Measurements from ENCODE around the gene TKT. TPM values are rescaled to one million over a fixed set of nuclear protein-coding genes. Genes with fewer than 3 reads are reported as not detected.

The TKT gene
- total RNA-seq, 6 experiments from 2014 or later, result 335 to 562 (median 471) TPM

DNA sequence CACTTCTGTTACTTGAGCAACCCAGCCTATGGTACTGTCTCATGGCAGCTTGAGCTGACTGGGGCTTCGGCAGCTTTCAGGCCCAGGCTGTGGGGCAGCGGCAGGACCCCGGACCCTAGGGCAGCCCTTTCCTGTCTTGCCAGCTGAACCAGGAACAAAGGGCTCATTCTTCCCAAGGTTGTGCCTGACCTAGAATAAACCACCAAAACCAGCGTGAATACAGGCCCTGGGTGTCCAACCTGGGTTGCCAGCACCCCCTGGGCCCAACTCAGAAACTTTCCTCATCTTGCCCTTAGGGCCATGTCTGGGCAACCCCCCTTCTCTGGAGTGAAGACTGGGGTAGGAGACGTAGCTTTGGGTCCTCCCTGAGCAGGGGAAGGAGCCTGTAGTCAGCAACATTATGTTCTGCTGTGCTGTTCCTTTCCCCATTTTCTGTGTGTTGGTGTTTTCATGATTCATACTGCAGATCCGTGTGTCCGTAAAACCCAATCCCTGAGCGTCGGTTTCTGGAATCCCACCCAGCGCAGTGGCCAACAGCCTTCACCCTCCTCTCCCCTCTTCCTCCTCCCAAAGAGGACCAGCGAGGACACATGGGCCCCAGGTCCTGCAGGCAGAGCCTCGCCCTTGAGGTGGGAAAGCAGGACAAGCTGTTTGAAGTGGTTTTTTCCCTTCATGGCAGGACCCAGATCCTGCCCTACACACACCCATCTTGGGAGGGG is 33.5 kb downstream of the TKT start:
- Mint-ChIP-seq H3K27ac (peak overlapping the region; percentile 16), H3K4me3 (no peak overlapping the region)
- TF ChIP-seq CTCF (IDR thresholded peaks at IDR 0.05), result no peak

GRCh38 chr3:53221827-53222182 is 34.0 kb downstream of the TKT start:
- peak overlapping the region; percentile 16; the same call in 1 of the 2 replicates for H3K27ac Mint-ChIP-seq
- no peak for TF ChIP-seq CTCF (IDR thresholded peaks at IDR 0.05)
- peaks cover 20% of the 10 kb centered on the region for H3K27me3 Mint-ChIP-seq (ENCODE audit: insufficient read depth)
- peak overlapping the region; percentile 7; the same call in 1 of the 2 replicates for H3K4me3 Mint-ChIP-seq
- peaks cover 7% of the 10 kb centered on the region for H3K4me1 Mint-ChIP-seq (ENCODE audit: low read depth)
- H3K36me3 Mint-ChIP-seq (ENCODE audit: low read depth), result peaks cover 21% of the 10 kb centered on the region
- no peaks in the 10 kb centered on the region for H3K9me3 Mint-ChIP-seq
- no peak for DNase-seq

More for the DNA sequence above, 33.5 kb downstream of the TKT start:
- Mint-ChIP-seq H3K27me3 (ENCODE audit: insufficient read depth) (peaks cover 19% of the 10 kb centered on the region), H3K9me3 (no peaks in the 10 kb centered on the region), H3K36me3 (ENCODE audit: low read depth) (peaks cover 26% of the 10 kb centered on the region), H3K4me1 (ENCODE audit: low read depth) (peaks cover 7% of the 10 kb centered on the region)
- DNase-seq, result no peak

DNA sequence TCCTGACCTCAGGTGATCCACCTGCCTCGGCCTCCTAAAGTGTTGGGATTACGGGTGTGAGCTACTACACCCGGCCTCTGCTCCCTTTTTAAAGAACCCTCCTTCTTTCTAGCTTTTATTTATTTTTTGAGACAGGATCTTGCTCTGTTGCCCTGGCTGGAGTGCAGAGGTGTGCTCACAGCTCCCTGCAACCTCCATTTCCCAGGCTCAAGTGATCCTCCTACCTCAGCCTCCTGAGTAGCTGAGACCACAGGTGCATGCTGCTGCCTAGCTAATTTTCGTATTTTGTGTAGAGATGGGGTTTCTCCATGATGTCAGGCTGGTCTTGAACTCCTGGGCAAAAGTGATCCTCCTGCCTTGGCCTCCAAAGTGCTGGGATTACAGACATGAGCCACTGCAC is 34.5 kb downstream of the TKT start:
- no peak for TF ChIP-seq CTCF (IDR thresholded peaks at IDR 0.05)
- H3K27ac Mint-ChIP-seq, result peak overlapping the region; percentile 38; the same call in 1 of the 2 replicates
- H3K4me1 Mint-ChIP-seq (ENCODE audit: low read depth), result peaks cover 7% of the 10 kb centered on the region
- peak overlapping the region; percentile 7; the same call in 1 of the 2 replicates for H3K4me3 Mint-ChIP-seq
- no peak for DNase-seq
- peaks cover 20% of the 10 kb centered on the region for H3K27me3 Mint-ChIP-seq (ENCODE audit: insufficient read depth)
- H3K36me3 Mint-ChIP-seq (ENCODE audit: low read depth), result peaks cover 21% of the 10 kb centered on the region
- no peaks in the 10 kb centered on the region for H3K9me3 Mint-ChIP-seq

GRCh38 chr3:53219895-53220483 is 35.8 kb downstream of the TKT start:
- peak; percentile 92 for TF ChIP-seq CTCF (IDR thresholded peaks at IDR 0.05)
- H3K36me3 Mint-ChIP-seq (ENCODE audit: low read depth), result peaks cover 13% of the 10 kb centered on the region
- peak; percentile 78 for DNase-seq
- peaks cover 13% of the 10 kb centered on the region for H3K4me1 Mint-ChIP-seq (ENCODE audit: low read depth)
- peak overlapping the region; percentile 61; the same call in 1 of the 2 replicates for H3K27ac Mint-ChIP-seq
- peaks cover 20% of the 10 kb centered on the region for H3K27me3 Mint-ChIP-seq (ENCODE audit: insufficient read depth)
- H3K9me3 Mint-ChIP-seq, result no peaks in the 10 kb centered on the region
- no peak overlapping the region for H3K4me3 Mint-ChIP-seq

- Mint-ChIP-seq H3K4me3 (peak overlapping the region; percentile 23), H3K9me3 (no peaks in the 10 kb centered on the region), H3K27ac (no peak overlapping the region), H3K27me3 (ENCODE audit: insufficient read depth) (peaks cover 26% of the 10 kb centered on the region), H3K4me1 (ENCODE audit: low read depth) (peaks cover 13% of the 10 kb centered on the region), H3K36me3 (ENCODE audit: low read depth) (peaks cover 12% of the 10 kb centered on the region)
- DNase-seq, result no peak
- TF ChIP-seq CTCF (IDR thresholded peaks at IDR 0.05), result no peak
Observed at GRCh38 chr3:53218131-53218530, 37.7 kb downstream of the TKT start.
